Ascending aorta (tissue), 2 donors: ENCODE measurements around the gene LAPTM5. TPM values are rescaled to one million over a fixed set of nuclear protein-coding genes. Genes with fewer than 3 reads are reported as not detected.

Experiments used
- DNase-seq, 2 donors: peaks; one replicate each; pipeline ENCODE4 v3.0.0-alpha.2; 2019; ENCODE audit warnings: low spot score in 2 of 2
- H3K27ac ChIP-seq, 2 donors: fragments of 200-600 bp; sonication (generic); one replicate each; pipeline ENCODE4 v1.5.1; 2016 to 2017; ENCODE audit warnings: mild to moderate bottlenecking in 1 of 2
- H3K27me3 ChIP-seq: fragments of 200-600 bp; sonication (generic); one replicate; pipeline ENCODE4 v1.5.1; 2017
- H3K36me3 ChIP-seq, 2 donors: fragments of 200-600 bp; sonication (generic); one replicate each; pipeline ENCODE4 v1.5.1; 2016
- H3K4me1 ChIP-seq, 2 donors: fragments of 200-600 bp; sonication (generic); one replicate each; pipeline ENCODE4 v1.5.1; 2016 to 2017; ENCODE audit warnings: mild to moderate bottlenecking in 1 of 2
- H3K4me3 ChIP-seq, 2 donors: fragments of 200-600 bp; sonication (generic); one replicate each; pipeline ENCODE4 v1.5.1; 2016 to 2017; ENCODE audit warnings: mild to moderate bottlenecking in 1 of 2
- H3K9me3 ChIP-seq, 2 donors: fragments of 200-600 bp; sonication (generic); one replicate each; pipeline ENCODE4 v1.5.1; 2016
- intact Hi-C: fragments of 100-400 bp; cut with DNase I; formaldehyde crosslinking; loops from one replicate; pipeline ENCODE4 v1.15.1; 2023
- total RNA-seq: library from RNA; depleted of rRNA; stranded (reverse); fragments of >200 nt; gene quantifications from one replicate; pipeline ENCODE4 v1.1.0, GENCODE V29; 2016
- TF ChIP-seq, protein P1 (sequence below), 3 experiments: fragments of 200-600 bp in 2 of 3; fragments of 450-650 bp in 1 of 3; sonication (generic) in 2 of 3; IDR thresholded peaks; one replicate each; pipeline ENCODE4 v1.5.1; 2016 to 2019; ENCODE audit warnings: antibody characterized with exemption in 3 of 3, mild to moderate bottlenecking in 1 of 3, moderate library complexity in 1 of 3

Gene LAPTM5
- total RNA-seq, 1 donor from 2014 or later: 56.1 TPM

DNA sequence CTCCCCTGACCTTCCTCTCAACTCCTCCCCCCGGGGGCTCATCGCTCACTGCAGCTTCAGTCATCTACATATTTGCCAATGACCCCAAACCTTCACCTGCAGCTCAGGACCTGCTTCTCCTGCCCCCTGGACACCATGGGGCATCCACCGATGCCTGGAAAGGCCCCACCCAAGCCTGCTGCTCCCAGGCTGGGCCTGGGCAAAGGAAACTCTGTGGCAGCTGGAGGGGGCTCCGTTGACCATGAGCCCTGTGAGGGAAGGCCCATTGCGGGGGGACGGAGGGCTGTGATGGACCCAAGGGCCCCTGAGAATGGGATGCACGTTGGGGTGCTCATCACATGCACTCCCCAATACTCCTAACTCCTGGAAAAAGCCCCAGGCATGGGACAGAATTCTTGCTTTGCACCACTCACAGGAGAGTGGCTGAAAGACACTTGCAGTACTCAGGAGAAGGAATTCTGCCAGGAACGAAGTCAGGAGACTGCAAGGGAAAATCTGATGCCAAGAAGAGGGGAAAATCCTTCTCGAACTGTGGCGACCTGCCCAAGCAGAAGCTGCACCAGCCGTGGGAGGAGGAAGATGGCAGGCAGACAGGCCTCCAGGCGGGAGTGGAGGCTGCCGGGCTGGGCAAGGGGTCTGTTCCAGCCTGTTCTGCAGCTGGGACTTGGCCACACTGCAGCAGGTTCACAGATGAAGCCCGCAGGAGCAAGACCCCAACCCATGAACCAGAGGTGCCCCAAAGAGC lies 52.6 kb downstream of the LAPTM5 start:
- intact Hi-C loops: loop anchor here (5.0 kb wide), 1 partner anchor 323 kb away; no protein-coding TSS in a partner anchor
- H3K27me3 ChIP-seq: no peaks in the 10 kb centered on the region
- no peak overlapping the region for H3K4me3 ChIP-seq
- DNase-seq: no peak
- no peaks in the 10 kb centered on the region for H3K36me3 ChIP-seq
- H3K27ac ChIP-seq: no peak overlapping the region
- no peaks in the 10 kb centered on the region for H3K9me3 ChIP-seq
- no peaks in the 10 kb centered on the region for H3K4me1 ChIP-seq
- TF ChIP-seq, protein P1, sequence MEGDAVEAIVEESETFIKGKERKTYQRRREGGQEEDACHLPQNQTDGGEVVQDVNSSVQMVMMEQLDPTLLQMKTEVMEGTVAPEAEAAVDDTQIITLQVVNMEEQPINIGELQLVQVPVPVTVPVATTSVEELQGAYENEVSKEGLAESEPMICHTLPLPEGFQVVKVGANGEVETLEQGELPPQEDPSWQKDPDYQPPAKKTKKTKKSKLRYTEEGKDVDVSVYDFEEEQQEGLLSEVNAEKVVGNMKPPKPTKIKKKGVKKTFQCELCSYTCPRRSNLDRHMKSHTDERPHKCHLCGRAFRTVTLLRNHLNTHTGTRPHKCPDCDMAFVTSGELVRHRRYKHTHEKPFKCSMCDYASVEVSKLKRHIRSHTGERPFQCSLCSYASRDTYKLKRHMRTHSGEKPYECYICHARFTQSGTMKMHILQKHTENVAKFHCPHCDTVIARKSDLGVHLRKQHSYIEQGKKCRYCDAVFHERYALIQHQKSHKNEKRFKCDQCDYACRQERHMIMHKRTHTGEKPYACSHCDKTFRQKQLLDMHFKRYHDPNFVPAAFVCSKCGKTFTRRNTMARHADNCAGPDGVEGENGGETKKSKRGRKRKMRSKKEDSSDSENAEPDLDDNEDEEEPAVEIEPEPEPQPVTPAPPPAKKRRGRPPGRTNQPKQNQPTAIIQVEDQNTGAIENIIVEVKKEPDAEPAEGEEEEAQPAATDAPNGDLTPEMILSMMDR (IDR thresholded peaks at IDR 0.05): no peak

GRCh38 chr1:30704271-30704670 lies 53.3 kb downstream of the LAPTM5 start:
- H3K36me3 ChIP-seq: no peaks in the 10 kb centered on the region
- no peak for DNase-seq
- TF ChIP-seq, protein P1 (IDR thresholded peaks at IDR 0.05): no peak
- no peak overlapping the region for H3K4me3 ChIP-seq
- no peaks in the 10 kb centered on the region for H3K9me3 ChIP-seq
- H3K27me3 ChIP-seq: no peaks in the 10 kb centered on the region
- no peak overlapping the region for H3K27ac ChIP-seq
- intact Hi-C loops: no loop called here
- H3K4me1 ChIP-seq: no peaks in the 10 kb centered on the region

DNA sequence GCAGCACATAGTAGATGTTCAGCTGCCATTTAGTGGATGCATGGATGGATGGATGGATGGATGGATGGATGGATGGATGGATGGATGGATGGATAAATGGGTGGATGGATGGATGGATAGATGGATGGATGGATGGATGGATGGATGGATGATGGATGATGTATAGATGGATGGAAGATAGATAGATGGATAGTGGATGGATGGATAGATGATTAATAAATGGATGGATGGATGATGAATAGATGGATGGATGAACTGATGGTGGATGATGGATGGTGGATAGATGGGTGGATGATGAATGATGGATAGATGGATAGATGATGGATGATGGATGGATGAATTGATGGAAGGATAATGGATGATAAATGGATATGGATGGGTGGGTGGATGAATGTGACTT lies 54.8 kb downstream of the LAPTM5 start:
- no peak overlapping the region for H3K4me3 ChIP-seq
- intact Hi-C loops: no loop called here
- no peaks in the 10 kb centered on the region for H3K36me3 ChIP-seq
- no peak for DNase-seq
- H3K4me1 ChIP-seq: no peaks in the 10 kb centered on the region
- TF ChIP-seq, protein P1 (IDR thresholded peaks at IDR 0.05): no peak
- H3K27ac ChIP-seq: no peak overlapping the region
- H3K27me3 ChIP-seq: no peaks in the 10 kb centered on the region
- H3K9me3 ChIP-seq: no peaks in the 10 kb centered on the region

- TF ChIP-seq, protein P1 (IDR thresholded peaks at IDR 0.05): no peak
- Histone ChIP-seq H3K27me3 (no peaks in the 10 kb centered on the region), H3K27ac (no peak overlapping the region), H3K4me3 (no peak overlapping the region), H3K9me3 (no peaks in the 10 kb centered on the region), H3K4me1 (no peaks in the 10 kb centered on the region), H3K36me3 (no peaks in the 10 kb centered on the region)
- intact Hi-C loops: no loop called here
- DNase-seq: no peak
Observed at GRCh38 chr1:30701258-30701633, 56.3 kb downstream of the LAPTM5 start.

DNA sequence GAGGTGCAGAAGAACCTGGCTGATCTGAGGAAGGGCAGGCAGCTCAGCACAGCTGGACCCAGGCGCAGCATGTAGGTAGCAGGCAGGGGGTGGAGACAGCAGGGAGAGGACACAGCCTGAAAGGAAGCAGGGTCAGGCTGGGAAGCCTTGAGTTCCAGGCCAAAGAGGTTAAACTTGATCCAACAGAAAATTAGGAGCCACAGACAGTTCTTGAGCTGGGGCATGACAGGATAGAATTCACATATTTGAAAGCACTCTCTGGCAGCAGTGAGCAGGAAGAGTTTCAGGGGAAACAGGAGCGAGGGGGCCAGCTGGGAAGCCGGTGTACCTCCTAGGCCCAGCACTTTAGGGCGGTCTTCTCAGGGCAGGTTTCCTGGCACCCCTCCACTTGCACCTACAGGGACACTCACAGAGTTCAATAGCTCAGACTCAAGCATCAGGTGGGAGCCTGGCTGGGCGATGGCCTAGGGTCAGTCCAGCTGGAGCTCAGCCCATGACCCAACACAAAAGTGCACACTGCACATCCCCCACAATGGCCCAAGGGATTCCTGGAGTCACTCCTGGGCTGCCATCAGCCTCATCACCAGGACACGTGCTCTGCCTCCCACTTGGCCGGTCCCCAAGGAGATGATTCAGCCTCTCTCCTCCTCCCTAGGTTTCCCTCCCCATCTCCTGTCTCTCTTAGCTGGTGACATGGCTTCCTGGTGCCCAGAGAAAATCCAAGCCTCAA lies 56.9 kb downstream of the LAPTM5 start:
- Histone ChIP-seq H3K4me1 (no peaks in the 10 kb centered on the region), H3K9me3 (no peaks in the 10 kb centered on the region), H3K27ac (no peak overlapping the region), H3K36me3 (no peaks in the 10 kb centered on the region), H3K27me3 (no peaks in the 10 kb centered on the region), H3K4me3 (no peak overlapping the region)
- TF ChIP-seq, protein P1 (IDR thresholded peaks at IDR 0.05): no peak
- no peak for DNase-seq
- intact Hi-C loops: no loop called here
